Stimulated activated effector memory CD8-positive, alpha-beta T cell treated with anti-CD3 and anti-CD28 coated beads, Interleukin-12 subunit alpha, Interleukin-12 subunit beta, amount 100 ng/mL, for 72 hours (primary cell): ENCODE results near the gene ARHGEF11.

Experiments used
- ATAC-seq: fragments of 150-1000 bp; cut with Tn5 transposase; 2 replicates; pipeline ENCODE4 v1.10.0; 2021
- DNase-seq, 2 donors: peaks; one replicate each; pipeline ENCODE4 v3.0.0; 2021 to 2022; ENCODE audit warnings: low spot score in 2 of 2
- H3K27ac Mint-ChIP-seq: one replicate; pipeline ENCODE4 v1.8.0; 2022; ENCODE audit warnings: mild to moderate bottlenecking, mixed read lengths
- H3K36me3 Mint-ChIP-seq: one replicate; pipeline ENCODE4 v1.8.0; 2022; ENCODE audit warnings: mild to moderate bottlenecking, mixed read lengths
- H3K4me1 Mint-ChIP-seq: one replicate; pipeline ENCODE4 v1.8.0; 2022; ENCODE audit warnings: mixed read lengths
- H3K4me3 Mint-ChIP-seq: one replicate; pipeline ENCODE4 v1.8.0; 2022; ENCODE audit warnings: mild to moderate bottlenecking, mixed read lengths
- H3K9me3 Mint-ChIP-seq: one replicate; pipeline ENCODE4 v1.8.0; 2022; ENCODE audit warnings: mixed read lengths

Gene ARHGEF11

GRCh38 chr1:156998840-156999500 lies 46.6 kb downstream of the ARHGEF11 start:
- DNase-seq: no peak
- no peak for ATAC-seq
- Mint-ChIP-seq H3K36me3 (no peaks in the 10 kb centered on the region), H3K27ac (no peak overlapping the region), H3K4me3 (no peak overlapping the region), H3K4me1 (no peaks in the 10 kb centered on the region), H3K9me3 (no peaks in the 10 kb centered on the region)

DNA sequence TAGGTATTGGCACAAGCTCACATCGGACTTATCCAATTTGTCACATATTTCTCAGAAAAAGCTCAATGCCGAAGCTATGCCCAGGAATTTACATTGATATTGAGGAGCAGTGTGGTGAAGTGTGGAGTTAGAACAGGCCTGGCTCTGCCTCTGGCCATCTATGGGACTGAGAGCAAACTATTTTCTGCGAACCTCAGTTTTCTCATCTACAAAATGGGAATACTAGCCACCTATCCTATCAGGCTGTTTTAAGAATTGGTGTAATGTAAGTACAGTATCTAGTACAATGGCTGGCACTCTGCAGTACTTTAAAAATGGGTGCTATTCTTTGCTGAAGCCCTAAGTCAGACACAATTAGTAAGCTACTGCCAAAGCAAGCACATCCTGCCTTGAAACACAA lies 47.2 kb downstream of the ARHGEF11 start:
- Mint-ChIP-seq H3K9me3 (no peaks in the 10 kb centered on the region), H3K4me1 (no peaks in the 10 kb centered on the region), H3K27ac (no peak overlapping the region), H3K4me3 (no peak overlapping the region), H3K36me3 (no peaks in the 10 kb centered on the region)
- no peak for ATAC-seq
- DNase-seq: no peak

DNA sequence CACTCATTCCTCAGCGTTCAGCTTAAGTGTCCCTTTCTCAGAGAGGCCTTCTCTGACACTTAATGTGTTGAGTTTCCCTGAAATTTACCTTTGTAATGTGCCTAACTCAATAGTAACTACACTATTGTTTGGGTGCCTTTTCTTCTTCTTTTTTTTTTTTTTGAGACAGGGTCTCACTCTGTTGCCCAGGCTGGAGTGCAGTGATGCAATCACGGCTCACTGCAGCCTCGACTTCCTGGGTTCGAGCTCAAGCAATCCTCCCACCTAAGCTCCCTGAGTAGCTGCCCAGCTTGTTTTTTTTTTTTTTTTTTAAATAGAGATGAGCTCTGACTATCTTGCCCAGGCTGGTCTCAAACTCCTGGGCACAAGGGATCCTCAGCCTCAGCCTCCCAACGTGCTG lies 50.1 kb downstream of the ARHGEF11 start:
- H3K4me3 Mint-ChIP-seq: no peak overlapping the region
- no peaks in the 10 kb centered on the region for H3K4me1 Mint-ChIP-seq
- no peak for ATAC-seq
- no peak overlapping the region for H3K27ac Mint-ChIP-seq
- no peak for DNase-seq
- no peaks in the 10 kb centered on the region for H3K9me3 Mint-ChIP-seq
- H3K36me3 Mint-ChIP-seq: no peaks in the 10 kb centered on the region

DNA sequence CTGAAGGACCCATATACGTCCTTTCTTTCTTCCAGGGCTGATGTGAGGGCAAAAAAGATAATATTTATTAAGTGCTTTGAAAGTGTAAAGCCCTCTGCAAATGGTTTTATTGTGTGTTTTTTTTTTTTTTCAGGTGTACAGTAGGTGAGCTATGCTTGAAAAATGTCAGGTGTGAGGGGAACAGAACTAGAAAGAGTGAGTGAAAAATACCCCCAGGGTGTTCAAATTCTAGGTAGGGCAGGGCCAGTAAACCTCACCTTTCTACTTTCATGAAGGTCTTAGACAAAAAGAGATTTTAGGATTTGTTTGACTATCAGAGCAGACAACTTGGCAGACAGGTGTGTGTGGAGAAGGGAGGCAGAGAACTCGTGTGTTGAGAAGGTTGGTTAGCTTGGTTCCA lies 51.3 kb downstream of the ARHGEF11 start:
- no peaks in the 10 kb centered on the region for H3K9me3 Mint-ChIP-seq
- H3K36me3 Mint-ChIP-seq: no peaks in the 10 kb centered on the region
- no peak overlapping the region for H3K4me3 Mint-ChIP-seq
- H3K27ac Mint-ChIP-seq: no peak overlapping the region
- no peaks in the 10 kb centered on the region for H3K4me1 Mint-ChIP-seq
- no peak for ATAC-seq
- no peak for DNase-seq

GRCh38 chr1:156993426-156994147 lies 52.0 kb downstream of the ARHGEF11 start:
- H3K36me3 Mint-ChIP-seq: no peaks in the 10 kb centered on the region
- H3K4me3 Mint-ChIP-seq: no peak overlapping the region
- H3K9me3 Mint-ChIP-seq: no peaks in the 10 kb centered on the region
- H3K4me1 Mint-ChIP-seq: no peaks in the 10 kb centered on the region
- no peak for ATAC-seq
- no peak for DNase-seq
- no peak overlapping the region for H3K27ac Mint-ChIP-seq

GRCh38 chr1:156992215-156992614 lies 53.3 kb downstream of the ARHGEF11 start:
- no peak for ATAC-seq
- no peaks in the 10 kb centered on the region for H3K9me3 Mint-ChIP-seq
- H3K27ac Mint-ChIP-seq: no peak overlapping the region
- no peaks in the 10 kb centered on the region for H3K36me3 Mint-ChIP-seq
- H3K4me3 Mint-ChIP-seq: no peak overlapping the region
- H3K4me1 Mint-ChIP-seq: peaks cover 6% of the 10 kb centered on the region
- DNase-seq: no peak

GRCh38 chr1:156987715-156988114 lies 57.8 kb downstream of the ARHGEF11 start:
- H3K4me1 Mint-ChIP-seq: peaks cover 6% of the 10 kb centered on the region

GRCh38 chr1:156980551-156980950 lies 65.0 kb downstream of the ARHGEF11 start:
- Mint-ChIP-seq H3K36me3 (no peaks in the 10 kb centered on the region), H3K9me3 (no peaks in the 10 kb centered on the region), H3K27ac (no peak overlapping the region), H3K4me3 (no peak overlapping the region), H3K4me1 (no peaks in the 10 kb centered on the region)
- DNase-seq: no peak
- ATAC-seq: no peak

More at GRCh38 chr1:156987715-156988114, 57.8 kb downstream of the ARHGEF11 start:
- Mint-ChIP-seq H3K36me3 (no peaks in the 10 kb centered on the region), H3K9me3 (no peaks in the 10 kb centered on the region), H3K27ac (no peak overlapping the region), H3K4me3 (no peak overlapping the region)
- no peak for ATAC-seq
- DNase-seq: no peak

DNA sequence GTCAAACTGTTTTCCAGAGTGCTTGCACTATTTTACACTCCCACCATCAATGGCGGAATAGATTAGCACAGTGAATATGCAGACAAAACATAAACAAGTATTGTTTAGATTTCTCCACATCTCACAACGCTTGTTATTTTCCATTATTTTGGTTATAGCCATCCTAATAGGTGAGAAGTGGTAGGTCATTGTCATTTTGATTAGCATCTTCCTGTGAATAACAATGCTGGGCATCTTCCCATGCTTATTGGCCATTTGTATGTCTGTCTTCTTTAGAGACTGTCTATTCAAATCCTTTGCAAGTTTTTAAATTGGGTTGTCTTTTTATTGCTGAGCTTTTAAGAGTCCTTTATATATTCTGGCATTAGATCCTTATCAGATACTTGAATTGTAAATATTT lies 70.5 kb downstream of the ARHGEF11 start:
- no peaks in the 10 kb centered on the region for H3K9me3 Mint-ChIP-seq
- no peak overlapping the region for H3K4me3 Mint-ChIP-seq
- H3K27ac Mint-ChIP-seq: no peak overlapping the region
- no peaks in the 10 kb centered on the region for H3K36me3 Mint-ChIP-seq
- ATAC-seq (no peak), DNase-seq (no peak)
- H3K4me1 Mint-ChIP-seq: no peaks in the 10 kb centered on the region

GRCh38 chr1:156973417-156973816 lies 72.1 kb downstream of the ARHGEF11 start:
- Mint-ChIP-seq H3K36me3 (no peaks in the 10 kb centered on the region), H3K4me1 (no peaks in the 10 kb centered on the region), H3K9me3 (no peaks in the 10 kb centered on the region), H3K4me3 (no peak overlapping the region), H3K27ac (no peak overlapping the region)
- no peak for ATAC-seq
- DNase-seq: no peak

DNA sequence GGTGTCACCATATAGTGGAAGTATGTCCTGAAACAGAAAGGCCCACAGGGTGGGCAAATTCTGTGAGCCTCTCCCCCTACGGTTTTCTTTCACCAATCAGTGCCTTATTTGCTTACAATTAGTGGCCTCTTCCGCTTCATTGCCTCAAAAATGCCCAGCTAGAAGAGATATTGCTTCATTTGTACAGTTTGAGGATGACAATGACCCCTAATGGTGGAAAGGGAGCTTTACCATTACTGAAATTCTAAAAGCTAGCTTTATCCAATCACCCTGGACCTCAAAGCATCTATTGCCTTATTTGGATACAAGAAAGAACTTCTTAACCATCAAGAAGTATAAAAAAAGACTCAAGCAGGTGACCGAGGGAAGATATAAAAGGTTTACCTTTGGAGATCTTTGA lies 75.5 kb downstream of the ARHGEF11 start:
- no peaks in the 10 kb centered on the region for H3K4me1 Mint-ChIP-seq
- no peaks in the 10 kb centered on the region for H3K36me3 Mint-ChIP-seq
- DNase-seq: no peak
- no peak overlapping the region for H3K27ac Mint-ChIP-seq
- no peaks in the 10 kb centered on the region for H3K9me3 Mint-ChIP-seq
- H3K4me3 Mint-ChIP-seq: no peak overlapping the region
- no peak for ATAC-seq

GRCh38 chr1:156969496-156969895 lies 76.0 kb downstream of the ARHGEF11 start:
- Mint-ChIP-seq H3K4me1 (peaks cover 1% of the 10 kb centered on the region), H3K36me3 (no peaks in the 10 kb centered on the region), H3K27ac (no peak overlapping the region), H3K4me3 (no peak overlapping the region), H3K9me3 (no peaks in the 10 kb centered on the region)
- DNase-seq (no peak), ATAC-seq (no peak)

- Mint-ChIP-seq H3K4me3 (no peak overlapping the region), H3K27ac (peak overlapping the region; percentile 77), H3K9me3 (no peaks in the 10 kb centered on the region), H3K4me1 (peaks cover 25% of the 10 kb centered on the region), H3K36me3 (no peaks in the 10 kb centered on the region)
- no peak for ATAC-seq
- DNase-seq: no peak
These were observed 81.1 kb downstream of the ARHGEF11 start for GRCh38 chr1:156964441-156964840.

- Mint-ChIP-seq H3K4me1 (peaks cover 25% of the 10 kb centered on the region), H3K36me3 (no peaks in the 10 kb centered on the region), H3K4me3 (peak overlapping the region; percentile 18), H3K9me3 (no peaks in the 10 kb centered on the region), H3K27ac (peak overlapping the region; percentile 52)
- ATAC-seq (peak; percentile 43), DNase-seq (no peak)
These were observed 81.9 kb downstream of the ARHGEF11 start for GRCh38 chr1:156963621-156964020.

DNA sequence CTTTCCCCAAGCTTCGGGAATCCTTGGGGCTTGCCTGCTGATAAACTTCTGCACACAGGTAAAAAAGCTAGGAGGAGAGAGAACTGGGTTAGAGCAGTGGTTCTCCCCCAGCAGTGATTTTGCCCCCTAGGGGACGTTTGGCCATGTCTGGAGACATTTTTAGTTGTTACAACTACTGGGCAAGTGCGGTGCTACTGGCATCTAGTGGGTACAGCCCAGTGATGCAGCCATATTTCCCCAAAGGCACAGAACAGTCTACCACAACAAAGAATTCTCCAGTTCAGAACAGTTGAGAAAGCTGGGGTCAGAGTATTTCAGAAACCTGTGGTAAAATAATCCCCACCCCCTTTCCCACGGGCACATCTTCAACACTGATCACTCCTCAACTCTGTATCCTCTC lies 83.8 kb downstream of the ARHGEF11 start:
- H3K36me3 Mint-ChIP-seq: no peaks in the 10 kb centered on the region
- no peak overlapping the region for H3K4me3 Mint-ChIP-seq
- no peaks in the 10 kb centered on the region for H3K9me3 Mint-ChIP-seq
- ATAC-seq (peak; percentile 59), DNase-seq (no peak)
- peaks cover 25% of the 10 kb centered on the region for H3K4me1 Mint-ChIP-seq
- no peak overlapping the region for H3K27ac Mint-ChIP-seq

DNA sequence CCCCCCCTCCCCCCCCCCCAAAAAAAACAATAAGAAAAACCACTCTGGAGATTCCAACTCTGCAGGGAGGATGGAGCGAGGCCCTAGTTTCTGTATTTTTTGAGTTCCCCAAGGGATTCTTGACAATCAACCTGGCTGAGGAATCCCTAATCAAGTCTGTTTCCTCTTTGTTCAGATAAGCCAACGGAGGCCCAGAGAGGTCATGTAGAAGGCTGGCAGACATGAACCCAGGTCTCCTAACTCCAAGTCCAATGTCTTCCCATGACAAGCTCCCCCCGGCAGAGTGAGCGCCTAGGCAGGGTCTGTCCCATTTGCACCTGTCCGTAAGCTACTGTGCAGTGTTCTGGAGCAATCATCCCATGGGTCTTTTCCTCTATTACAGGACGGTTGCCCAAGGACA lies 85.6 kb downstream of the ARHGEF11 start:
- H3K4me1 Mint-ChIP-seq: peaks cover 25% of the 10 kb centered on the region
- H3K27ac Mint-ChIP-seq: no peak overlapping the region
- no peak for ATAC-seq
- H3K9me3 Mint-ChIP-seq: no peaks in the 10 kb centered on the region
- H3K4me3 Mint-ChIP-seq: no peak overlapping the region
- no peaks in the 10 kb centered on the region for H3K36me3 Mint-ChIP-seq
- no peak for DNase-seq
